Endothelial cell of hepatic sinusoid (primary cell): ENCODE data around the gene GRM4.
"Not testable (repeated sequence)": the region's sequence is repeated elsewhere in the genome, so short reads cannot be mapped to it uniquely, and the experiment has no call there.

Source experiments
- in situ Hi-C: cut with HindIII; loops from 2 replicates; pipeline ENCODE4 v1.10.0; 2017; ENCODE audit warnings: low sequenced_read_pairs

GRM4 gene

DNA sequence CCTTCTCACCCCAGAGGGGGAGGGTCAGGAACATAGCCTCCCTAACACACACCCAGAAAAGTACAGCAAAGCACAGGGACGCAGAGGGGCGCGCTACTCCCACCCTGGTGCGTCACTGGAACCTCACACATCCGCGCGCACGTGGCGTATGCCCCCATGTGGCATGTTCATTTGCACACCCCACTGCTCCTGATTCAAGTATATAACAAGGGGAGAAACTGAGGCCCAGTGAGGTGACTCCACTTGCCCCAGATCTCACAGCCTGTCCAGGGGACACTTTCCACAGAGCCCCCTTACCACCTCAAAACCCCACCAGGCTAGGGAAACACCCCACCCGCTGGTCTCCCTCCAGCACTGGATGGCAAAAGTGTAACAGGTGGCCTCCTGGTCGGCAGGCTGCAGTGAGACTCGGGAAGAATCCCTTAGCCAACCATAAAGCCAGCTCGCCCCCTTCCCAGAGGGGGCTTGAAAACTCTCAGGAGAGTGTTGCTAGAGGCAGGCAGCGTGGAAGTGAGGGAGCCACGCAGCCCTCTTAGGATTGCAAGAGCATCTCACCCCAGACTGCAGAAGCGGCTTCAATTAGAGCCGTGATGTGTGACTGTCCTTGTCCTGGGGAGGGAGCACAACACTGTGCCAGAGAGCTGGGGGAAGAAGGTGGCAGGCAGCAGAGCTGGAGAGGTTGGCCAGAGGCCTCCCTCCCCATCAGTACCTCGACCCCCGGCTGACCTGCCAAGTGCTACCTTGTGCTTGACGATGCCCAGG is at the start of gene GRM4:
Gene GRM4 (minus strand): TSS at position 67 of the 762 bp plus-strand sequence. CDS start 12,591 bp downstream, outside the sequence.
- in situ Hi-C loops: loop anchor here (25.0 kb wide), 2 partner anchors 259 to 384 kb away; no protein-coding TSS in a partner anchor

DNA sequence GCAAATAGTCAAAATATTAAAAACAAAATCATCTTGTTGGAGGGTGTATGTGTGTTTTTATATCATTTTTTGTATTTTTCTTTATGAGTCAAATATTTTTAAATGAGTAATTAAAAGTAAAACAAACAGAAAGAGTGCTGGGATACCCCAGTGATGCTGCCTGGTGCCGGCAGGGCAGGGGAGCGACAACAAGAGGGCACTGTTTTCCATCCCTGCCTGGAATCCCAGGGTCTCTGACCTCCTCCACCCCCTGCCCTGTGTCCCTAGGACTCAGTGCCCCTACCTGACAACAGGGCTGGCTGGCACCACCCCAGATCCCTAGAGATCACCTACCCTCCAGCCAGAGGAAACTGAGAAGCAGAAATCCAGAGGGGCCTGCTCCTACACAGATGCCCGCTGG is 48.9 kb upstream of the GRM4 start:
- in situ Hi-C loops: no loop called here

DNA sequence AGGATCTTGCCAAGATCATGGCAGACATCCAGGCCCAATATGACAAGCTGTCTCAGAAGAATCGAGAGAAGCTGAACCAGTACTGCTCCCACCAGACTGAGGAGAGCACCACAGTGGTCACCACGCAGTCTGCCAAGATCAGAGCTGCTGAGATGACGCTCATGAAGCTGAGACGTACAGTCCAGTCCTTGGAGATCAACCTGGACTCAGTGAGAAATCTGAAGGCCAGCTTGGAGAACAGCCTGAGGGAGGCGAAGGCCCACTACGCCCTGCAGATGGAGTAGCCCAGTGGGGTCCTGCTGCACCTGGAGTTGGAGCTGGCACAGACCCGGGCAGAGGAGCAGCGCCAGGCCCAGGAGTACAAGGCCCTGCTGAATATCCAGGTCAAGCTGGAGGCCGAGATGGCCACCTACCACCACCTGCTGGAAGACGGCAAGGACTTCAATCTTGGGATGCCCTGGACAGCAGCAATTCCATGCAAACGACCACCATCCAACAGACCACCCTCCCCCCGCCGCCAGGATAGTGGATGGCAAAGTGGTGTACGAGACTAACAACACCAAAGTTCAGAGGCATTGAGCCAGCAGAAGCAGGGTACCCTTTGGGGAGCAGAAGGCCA is 44.7 kb upstream of the GRM4 start:
- in situ Hi-C loops: no loop called here

DNA sequence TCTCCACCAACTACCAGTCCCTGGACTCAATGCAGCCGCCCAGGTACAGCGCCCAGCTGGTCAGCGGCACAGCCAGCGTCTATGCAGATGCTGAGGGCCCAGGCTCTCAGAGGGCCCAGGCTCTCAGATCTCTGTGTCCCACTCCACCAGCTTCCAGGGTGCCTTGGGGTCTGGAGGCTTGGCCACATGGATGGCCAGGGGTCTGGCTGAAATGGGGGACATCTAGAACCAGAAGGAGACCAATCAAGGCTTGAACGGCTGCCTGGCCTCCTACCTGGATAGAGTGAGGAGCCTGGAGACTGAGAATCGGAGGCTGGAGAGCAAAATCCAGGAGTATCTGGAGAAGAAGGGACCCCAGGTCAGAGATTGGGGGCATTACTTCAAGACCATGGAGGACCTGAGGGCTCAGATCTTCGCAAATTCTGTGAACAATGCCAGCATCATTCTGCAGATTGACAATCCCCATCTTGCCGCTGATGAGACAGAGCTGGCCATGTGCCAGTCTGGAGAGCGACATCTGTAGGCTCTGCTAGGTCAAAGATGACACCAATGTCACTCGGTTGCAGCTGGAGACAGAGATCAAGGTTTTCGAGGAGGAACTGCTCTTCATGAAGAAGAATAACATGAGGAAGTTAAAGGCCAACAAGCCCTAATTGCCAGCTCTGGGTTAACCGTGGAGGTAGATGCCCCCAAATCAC is 44.1 kb upstream of the GRM4 start:
- in situ Hi-C loops: no loop called here

DNA sequence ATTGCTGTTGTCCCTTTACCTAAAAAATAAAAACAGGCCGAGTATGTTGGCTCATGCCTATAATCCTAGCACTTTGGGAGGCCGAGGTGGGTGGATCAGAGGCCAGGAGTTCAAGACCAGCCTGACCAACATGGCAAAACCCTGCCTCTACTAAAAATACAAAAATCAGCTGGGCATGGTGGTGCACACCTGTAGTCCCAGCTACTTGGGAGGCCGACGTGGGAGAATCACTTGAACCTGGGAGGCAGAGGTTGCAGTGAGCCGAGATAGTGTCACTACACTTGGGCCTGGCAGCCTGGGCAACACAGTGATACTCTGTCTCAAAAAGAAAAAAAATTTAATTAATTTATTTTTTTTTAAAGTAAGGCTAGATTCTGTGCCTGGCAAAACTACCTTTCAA is 38.8 kb upstream of the GRM4 start:
- in situ Hi-C loops: not testable (repeated sequence)

DNA sequence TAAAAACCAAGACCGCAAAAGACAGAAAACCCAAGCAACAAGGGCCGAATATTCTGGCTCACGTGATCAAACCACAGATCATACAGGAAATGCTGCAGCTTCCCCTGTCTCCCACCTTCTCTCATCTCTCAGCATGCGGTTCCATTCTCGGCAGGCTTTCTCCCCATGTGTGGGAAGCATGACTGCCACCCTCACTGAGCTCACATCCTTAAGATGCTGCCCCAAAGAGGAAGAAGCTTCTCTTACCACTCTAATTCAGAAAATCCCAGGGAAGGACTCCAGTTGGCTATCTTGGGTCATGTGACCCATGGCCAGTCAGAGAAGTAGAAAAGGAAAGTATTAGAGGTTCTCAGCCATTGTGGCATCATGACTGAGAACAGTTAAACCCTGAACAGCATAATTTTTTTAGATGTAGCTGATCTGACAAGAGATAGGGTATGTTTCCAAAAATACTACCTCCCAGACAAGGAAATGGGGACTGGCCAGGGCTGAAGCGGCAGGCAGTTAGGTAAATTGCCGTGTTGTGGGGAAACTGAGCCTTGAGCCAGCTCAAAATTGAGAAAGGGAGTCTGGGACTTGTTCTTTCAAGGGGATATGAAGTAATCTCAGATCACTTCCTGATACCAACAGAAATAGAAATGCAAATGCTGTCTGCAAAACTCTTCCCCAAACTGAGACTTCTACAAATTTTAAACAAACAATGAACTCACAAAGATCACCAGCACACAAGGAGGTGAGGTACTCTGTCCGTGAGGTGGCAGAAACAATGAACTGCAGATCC is 37.1 kb upstream of the GRM4 start:
- in situ Hi-C loops: no loop called here

DNA sequence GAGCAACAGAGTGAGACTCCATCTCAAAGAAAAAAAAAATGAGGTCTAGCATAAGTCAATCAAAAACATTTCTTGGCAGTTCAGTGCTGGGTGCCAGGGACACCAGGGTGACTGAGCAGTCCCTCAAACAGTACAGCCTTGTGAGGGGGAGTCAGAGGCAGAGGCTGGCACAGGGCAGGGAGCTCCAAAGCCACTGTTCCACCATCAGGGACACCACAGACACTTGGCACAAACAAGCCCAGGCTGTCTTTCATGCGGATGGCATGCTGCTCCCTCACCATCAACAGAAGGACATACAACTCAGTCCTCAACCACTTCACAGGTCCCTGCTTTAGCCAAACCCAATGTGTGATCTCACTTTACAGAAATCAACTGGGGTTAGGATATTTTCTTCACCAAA is 36.0 kb upstream of the GRM4 start:
- in situ Hi-C loops: no loop called here

DNA sequence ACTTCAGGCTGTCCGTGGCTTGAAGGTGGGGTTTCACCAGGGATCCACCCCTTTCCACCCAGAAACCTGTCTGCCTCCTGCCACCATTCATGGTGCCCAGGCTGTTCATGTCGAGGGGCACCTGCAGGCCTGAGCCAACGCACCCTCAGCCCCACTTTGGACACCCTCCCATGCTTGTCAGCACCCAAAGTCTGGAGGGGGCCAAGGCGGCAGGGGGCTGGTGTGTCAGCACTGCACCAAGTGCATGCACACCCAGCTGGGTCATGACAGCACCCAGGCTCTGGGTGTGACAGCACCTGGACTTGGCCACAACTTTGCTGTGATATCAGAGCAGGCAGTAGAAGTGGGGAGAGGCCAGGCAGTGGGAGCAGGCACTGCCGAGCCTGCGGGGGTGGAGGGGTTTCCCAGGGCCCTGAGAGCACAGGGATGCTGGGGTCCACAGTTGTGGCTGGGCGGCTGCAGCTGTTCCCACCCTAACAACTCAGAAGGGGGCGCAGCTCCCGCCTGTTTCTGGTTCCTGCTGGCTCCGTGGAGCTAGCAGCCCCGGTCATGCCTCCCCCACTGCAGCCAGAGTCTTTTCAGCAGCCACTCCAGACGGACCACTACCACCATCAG is 33.3 kb upstream of the GRM4 start:
- in situ Hi-C loops: no loop called here

DNA sequence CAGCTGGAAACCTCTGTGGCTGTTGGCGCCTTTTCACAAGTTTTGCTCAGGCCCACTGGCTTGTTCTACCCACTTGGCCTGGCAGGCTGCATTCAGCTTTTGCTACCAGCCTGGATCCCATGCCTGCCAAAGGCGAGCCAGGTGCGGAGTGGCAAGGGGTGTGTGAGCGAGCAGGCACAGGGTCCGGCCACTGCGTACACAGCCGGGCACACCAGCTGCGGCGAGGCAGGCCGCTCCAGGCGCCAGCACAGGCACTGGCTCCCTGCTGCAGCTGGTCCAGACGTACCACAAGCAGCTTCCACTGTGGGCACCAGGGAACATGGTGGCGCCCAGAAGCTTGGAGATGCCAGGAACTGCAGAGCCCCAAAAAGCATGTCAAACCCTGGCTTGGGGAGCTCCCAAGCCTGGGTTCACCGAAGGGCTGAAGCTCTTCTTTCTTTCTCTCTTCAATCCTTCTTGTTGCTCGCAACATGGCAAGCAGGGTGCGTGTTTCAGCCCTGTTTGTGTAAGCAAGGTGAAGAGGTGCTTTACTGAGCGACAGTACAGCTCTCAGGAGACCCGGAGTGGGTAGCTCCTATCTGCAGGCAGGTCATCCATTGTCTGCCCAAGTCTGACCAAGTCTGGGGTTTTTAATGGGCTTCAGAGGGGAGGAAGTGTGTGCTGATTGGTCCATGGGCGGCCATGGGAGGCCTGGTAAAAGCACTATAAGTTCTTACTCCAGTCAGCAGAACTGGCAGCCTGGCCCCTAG is 32.6 kb upstream of the GRM4 start:
- in situ Hi-C loops: no loop called here

DNA sequence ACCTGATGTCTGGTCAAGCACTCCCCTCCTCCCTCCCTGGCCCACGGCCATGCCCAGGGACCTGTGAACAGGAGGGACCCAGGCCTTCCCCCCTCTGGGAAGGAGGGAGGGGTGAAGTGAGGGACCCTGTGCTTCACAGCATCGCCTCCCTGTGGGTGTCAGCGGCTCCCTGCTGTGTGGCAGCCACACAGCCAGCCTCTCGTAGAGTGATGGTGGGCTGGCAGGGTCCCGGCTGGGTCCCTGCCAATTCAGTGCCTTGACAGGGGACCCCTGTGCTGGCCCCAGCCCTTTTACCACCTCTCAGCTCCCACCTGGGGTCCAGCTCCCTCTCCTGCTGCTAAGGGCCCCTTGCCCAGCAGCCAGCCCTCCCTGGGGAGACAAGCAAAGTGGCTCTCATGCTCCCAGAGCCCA is 31.3 kb upstream of the GRM4 start:
- in situ Hi-C loops: no loop called here

DNA sequence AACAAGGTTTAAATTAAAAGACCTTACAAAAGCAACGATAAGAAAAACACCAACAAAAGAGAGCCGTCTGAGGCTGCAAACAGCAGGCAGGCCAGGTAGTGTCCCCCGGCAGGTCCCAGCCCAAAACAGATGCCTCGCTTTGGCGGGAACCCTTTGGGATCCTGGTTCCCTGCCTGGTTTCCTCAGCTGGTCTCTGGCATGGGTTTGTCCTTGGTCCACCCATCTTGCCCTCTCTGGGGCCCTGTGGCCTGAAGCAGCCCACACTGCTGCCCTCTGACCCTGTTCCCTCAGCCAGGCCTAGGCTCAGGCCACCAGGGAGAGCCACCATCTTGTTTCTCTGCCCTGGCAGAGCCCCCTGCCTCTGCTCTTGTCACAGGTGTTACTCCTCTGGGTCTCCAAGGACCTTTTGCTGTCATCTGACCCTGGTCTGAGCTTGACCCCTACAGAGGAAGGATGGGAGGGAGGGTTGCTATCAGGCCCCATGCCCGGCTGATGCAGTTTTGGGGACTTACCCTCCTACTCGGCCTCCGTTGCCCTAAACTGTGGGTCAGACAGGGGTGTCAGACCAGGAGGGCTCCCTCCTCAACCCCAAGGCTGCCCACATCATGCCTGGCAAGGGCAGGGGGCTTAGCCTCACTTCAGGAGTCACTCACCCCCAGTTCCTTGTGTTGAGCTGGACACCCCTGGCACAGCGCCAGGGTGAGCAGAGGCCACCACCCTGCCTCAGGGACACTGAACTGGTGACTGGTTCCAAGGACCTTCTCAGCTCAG is 30.6 kb upstream of the GRM4 start:
- in situ Hi-C loops: no loop called here

DNA sequence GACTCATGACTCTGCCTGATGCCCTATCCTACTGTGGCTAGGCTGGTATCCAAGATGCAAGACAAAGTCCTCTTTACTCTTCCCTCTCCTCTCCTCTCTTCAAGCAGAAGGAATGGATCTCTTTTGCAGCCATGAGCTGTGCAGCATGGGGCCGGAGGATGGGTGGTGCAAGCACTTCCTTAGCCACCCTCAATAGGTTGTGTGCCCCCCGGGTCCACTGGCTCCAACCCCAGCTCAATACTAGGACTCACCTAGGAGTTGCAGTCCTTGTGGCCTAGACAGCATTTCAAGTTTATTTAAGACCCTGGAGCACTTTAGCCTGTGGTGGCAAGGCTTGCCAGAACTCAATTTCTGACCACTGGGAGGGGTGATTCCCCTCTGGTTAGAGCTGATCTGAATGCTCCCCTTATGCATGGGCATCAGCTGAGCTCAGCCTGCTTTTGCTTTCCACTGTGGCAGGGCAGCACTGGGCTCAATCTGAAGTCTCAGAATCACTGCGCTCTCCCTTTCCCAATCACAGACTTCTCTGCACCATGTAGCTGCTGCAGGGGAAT is 29.0 kb upstream of the GRM4 start:
- in situ Hi-C loops: loop anchor here (25.0 kb wide), 1 partner anchor 437 kb away; no protein-coding TSS in a partner anchor

DNA sequence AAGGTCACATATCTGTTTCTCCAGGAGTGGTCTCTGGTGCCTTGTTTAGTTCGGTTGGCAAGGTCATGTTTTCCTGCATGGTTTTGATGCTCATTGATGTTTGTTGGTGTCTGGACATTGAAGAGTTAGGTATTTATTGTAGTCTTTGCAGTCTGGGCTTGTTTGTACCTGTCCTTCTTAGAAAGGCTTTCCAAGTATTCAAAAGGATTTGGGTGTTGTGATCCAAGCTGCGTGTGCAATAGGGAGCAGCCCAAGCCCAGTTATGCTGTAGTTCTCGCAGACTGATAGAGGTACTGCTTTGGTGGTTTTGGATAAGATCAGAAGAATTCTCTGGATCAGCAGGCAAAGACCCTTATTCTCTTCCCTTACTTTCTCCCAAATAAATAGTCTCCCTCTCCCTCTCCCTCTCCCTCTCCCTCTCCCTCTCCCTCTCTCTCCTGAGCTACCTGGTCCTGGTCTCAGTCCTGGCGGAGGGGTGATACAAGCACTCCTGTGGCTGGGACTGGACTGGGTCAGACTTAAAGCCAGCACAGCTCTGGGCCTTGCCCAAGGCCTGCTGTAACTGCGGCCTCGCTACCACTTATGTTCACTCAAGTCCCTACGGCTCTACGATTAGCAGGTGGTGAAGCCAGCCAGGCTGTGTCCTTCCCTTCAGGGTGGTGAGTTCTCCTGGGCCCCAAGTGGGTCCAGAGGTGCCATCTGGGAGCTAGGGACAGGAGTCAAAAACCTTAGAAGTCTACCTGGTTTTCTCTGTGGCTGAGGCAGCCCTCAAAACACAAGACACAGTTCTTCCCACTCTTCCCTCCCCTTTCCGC is 27.3 kb upstream of the GRM4 start:
- in situ Hi-C loops: loop anchor here (25.0 kb wide), 1 partner anchor 439 kb away; no protein-coding TSS in a partner anchor

DNA sequence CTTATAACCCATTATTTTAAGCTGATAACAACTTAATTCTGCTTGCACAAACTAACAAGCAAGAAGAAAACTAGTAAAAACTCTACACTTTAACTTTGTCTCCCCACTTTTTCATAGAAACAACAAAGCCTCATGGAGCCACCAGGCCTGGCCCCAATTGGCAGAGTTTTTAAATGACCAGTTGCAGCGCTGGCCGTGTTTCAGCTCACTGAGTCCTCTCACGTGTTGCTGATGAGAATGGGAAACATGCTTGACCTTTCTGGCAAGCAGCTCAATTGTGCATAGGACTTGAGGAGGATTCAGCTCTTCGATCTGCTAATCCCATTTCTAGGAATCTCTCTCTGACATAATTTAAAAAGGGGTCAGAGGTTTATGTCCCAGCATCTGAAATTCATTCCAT is 24.5 kb upstream of the GRM4 start:
- in situ Hi-C loops: loop anchor here (25.0 kb wide), 1 partner anchor 442 kb away; no protein-coding TSS in a partner anchor

DNA sequence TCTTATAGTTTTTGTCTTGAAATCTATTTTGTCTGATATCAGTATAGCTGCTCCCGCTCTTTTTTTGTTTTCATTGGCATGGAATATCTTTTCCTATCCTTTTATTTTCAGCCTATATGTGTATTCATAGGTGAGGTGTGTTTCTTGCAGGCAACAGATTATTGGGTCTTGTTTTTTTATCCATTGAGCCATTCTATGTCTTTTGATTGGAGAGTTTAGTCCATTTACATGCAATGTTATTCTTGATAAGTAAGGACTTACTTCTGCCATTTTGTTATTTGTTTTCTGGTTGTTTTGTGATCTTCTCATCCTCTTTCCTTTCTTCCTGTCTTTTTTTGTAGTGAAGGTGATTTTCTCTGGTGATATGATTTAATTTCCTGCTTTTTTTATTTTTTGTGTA is 24.0 kb upstream of the GRM4 start:
- in situ Hi-C loops: loop anchor here (25.0 kb wide), 1 partner anchor 442 kb away; no protein-coding TSS in a partner anchor

DNA sequence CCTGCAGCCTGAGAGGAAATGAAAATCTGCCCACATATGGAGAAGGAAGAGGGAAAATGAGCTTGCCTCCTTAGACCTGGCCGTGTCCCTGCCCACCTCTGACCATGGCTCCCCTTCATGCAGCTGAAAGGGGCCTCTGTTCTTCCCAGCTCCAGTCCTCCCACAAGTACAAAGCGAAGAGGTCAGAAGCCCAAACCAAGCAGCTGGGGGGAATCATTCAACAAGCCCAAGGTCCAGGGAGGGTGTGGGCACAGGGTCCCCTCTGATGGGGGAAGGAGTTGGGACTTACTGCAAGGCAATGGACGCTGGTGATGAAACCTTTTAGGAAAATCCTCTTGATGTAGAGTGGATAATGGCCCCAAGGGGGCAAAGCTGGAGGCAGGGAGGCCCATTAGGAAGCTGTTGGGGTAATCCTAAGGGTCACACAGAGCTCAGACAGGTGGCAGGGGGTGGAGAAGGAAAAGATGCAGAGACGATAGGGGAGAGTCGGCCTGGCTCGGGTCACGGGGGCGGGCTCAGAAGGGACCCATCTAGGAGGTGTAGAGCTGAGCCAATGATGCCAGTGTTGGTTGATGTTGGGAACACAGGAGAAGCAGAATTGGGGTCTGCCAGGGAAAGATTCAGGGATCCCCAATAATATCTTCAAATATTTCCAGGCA is 16.1 kb upstream of the GRM4 start:
- in situ Hi-C loops: loop anchor here (25.0 kb wide), 1 partner anchor 450 kb away; no protein-coding TSS in a partner anchor

DNA sequence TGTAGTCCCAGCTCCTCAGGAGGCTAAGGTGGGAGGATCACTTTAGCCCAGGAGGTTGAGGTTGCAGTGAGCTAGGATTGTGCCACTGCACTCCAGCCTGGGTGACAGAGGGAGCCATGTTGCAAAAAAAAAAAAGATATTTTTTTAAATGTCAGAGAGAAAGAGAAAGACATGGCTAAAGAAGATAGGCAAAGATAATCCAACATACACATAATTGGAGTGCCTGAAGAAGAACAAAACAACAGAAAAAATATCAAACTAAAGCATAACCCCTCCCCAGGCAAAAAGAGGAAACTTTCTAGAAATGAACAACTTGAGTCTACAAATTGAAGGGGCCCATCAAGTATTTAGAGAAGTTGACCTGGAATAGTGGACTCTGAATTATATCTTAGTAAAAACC is 14.0 kb upstream of the GRM4 start:
- in situ Hi-C loops: loop anchor here (25.0 kb wide), 1 partner anchor 452 kb away; no protein-coding TSS in a partner anchor
